Spleen (tissue), 11 donors: ENCODE results near the gene AHRR. TPM values are rescaled to one million over a fixed set of nuclear protein-coding genes. Genes with fewer than 3 reads are reported as not detected.
A peak's percentile ranks its signal among the peaks of the same experiment; 100 is the strongest.

Source experiments
- DNase-seq: peaks from one replicate; pipeline ENCODE4 v3.0.0-alpha.2; 2020
- H3K27ac ChIP-seq, 8 donors: fragments of 200-600 bp; sonication (generic) in 7 of 8; 1 replicate in 4 of 8; 2 replicates in 4 of 8; pipeline versions ENCODE4 v1.5.0 to v1.8.0; 2016 to 2021; ENCODE audit warnings: inconsistent platforms in 4 of 8, mild to moderate bottlenecking in 4 of 8, moderate library complexity in 1 of 8
- H3K27me3 ChIP-seq, 7 donors: fragments of 200-600 bp; sonication (generic) in 6 of 7; replicated peaks in 1 of 7; 1 replicate in 4 of 7; 2 replicates in 3 of 7; pipeline versions ENCODE4 v1.5.0 to v1.8.0; 2016 to 2021; ENCODE audit warnings: inconsistent platforms in 3 of 7, mild to moderate bottlenecking in 1 of 7
- H3K36me3 ChIP-seq, 6 donors: fragments of 200-600 bp; sonication (generic) in 5 of 6; 1 replicate in 4 of 6; 2 replicates in 2 of 6; pipeline versions ENCODE4 v1.5.0 to v1.8.0; 2016 to 2021; ENCODE audit warnings: inconsistent platforms in 2 of 6
- H3K4me1 ChIP-seq, 6 donors: fragments of 200-600 bp; sonication (generic) in 5 of 6; 1 replicate in 3 of 6; 2 replicates in 3 of 6; pipeline versions ENCODE4 v1.5.0 to v1.8.0; 2016 to 2021; ENCODE audit warnings: inconsistent platforms in 3 of 6
- H3K4me3 ChIP-seq, 8 donors: fragments of 200-600 bp; sonication (generic) in 7 of 8; 1 replicate in 4 of 8; 2 replicates in 4 of 8; pipeline versions ENCODE4 v1.5.0 to v1.8.0; 2016 to 2021; ENCODE audit warnings: inconsistent platforms in 4 of 8, mild to moderate bottlenecking in 4 of 8, moderate library complexity in 2 of 8
- H3K9me3 ChIP-seq, 8 donors: fragments of 200-600 bp; sonication (generic) in 7 of 8; 1 replicate in 4 of 8; 2 replicates in 4 of 8; pipeline versions ENCODE4 v1.5.0 to v1.8.0; 2016 to 2021; ENCODE audit warnings: inconsistent platforms in 4 of 8
- POLR2A ChIP-seq, 3 donors: fragments of 450-650 bp; IDR thresholded peaks; one replicate each; pipeline ENCODE4 v1.5.1; 2017; ENCODE audit warnings: antibody characterized with exemption in 3 of 3, mild to moderate bottlenecking in 1 of 3
- POLR2AphosphoS5 ChIP-seq, 3 donors: sonication (generic); formaldehyde crosslinking; IDR thresholded peaks; one replicate each; pipeline ENCODE4 v1.5.1; 2017; ENCODE audit warnings: antibody characterized with exemption in 3 of 3
- WGBS, 5 donors: extraction: QIAGEN DNeasy Blood & Tissue Kit in 3 of 5; methylation state at CpG; one replicate each; pipeline versions ENCODE4 v1.1.5 to v1.1.7; 2013 to 2018; 5-methylcytosine and 5-hydroxymethylcytosine counted together
- intact Hi-C: fragments of 100-400 bp; cut with DNase I; formaldehyde crosslinking; loops from one replicate; pipeline ENCODE4 v1.15.0; 2023; ENCODE audit warnings: low total_unique reads
- polyA plus RNA-seq, 3 donors: library from polyadenylated mRNA; stranded (reverse); fragments of 200-250 nt; gene quantifications; one replicate each; pipeline ENCODE4 v1.2.1, GENCODE V29; 2013
- total RNA-seq, 7 donors: library from RNA; depleted of rRNA in 3 of 7; stranded (reverse); fragments of >200 nt in 3 of 7; fragmentation: NEBNext Ultra II Directional in 4 of 7; extraction: Animal tissue kit (Norgen Biotek cat#: 25700) in 4 of 7; gene quantifications; one replicate each; pipeline versions ENCODE4 v1.1.0 to v1.2.1, GENCODE V29; 2016 to 2021
- TF ChIP-seq, protein P1 (sequence below), 11 experiments: fragments of 200-600 bp in 7 of 11; fragments of 450-650 bp in 4 of 11; sonication (generic) in 4 of 11; IDR thresholded peaks in 8 of 11; conservative IDR thresholded peaks in 3 of 11; 1 replicate in 7 of 11; 2 replicates in 4 of 11; pipeline versions ENCODE4 v1.4.0 to v1.8.0; 2016 to 2021; ENCODE audit warnings: antibody characterized with exemption in 11 of 11, inconsistent platforms in 4 of 11, mild to moderate bottlenecking in 1 of 11
- donor health status: healthy with polysubstance abuse.
- donor health status: DM: no; HTN: no; CAD: no; lungs with moderate emphysema.
- donor health status: DM: no; HTN: no; CAD: no.
- donor health status: Bipolar disorder and iron deficiency.
- donor health status: healthy.
- donor health status: DM: no; HTN: no; CAD: no.
- donor health status: DM: yes; HTN: yes; CAD: no.

Gene AHRR
- total and polyA plus RNA-seq, 10 donors = 0.96 to 28.5 (median 13.2) TPM

DNA sequence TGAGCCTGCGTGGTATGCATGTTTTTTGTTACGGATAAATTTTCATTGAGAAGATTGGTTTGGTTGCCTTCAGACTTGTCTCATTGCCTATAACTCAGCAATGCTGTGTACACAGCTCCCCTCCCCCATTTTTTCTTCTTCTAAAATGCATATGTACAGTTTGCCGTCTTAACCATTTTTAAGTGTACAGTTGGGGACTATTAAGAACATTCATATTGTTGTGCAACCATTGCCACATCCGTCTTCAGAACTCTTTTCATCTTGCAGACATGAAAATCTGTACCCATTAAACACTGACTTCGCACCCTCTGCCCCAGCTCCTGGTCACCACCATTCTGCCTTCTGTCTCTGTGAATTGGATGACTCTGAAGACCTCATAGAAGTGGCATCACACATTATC is 127.6 kb downstream of the AHRR start:
- TF ChIP-seq, protein P1, sequence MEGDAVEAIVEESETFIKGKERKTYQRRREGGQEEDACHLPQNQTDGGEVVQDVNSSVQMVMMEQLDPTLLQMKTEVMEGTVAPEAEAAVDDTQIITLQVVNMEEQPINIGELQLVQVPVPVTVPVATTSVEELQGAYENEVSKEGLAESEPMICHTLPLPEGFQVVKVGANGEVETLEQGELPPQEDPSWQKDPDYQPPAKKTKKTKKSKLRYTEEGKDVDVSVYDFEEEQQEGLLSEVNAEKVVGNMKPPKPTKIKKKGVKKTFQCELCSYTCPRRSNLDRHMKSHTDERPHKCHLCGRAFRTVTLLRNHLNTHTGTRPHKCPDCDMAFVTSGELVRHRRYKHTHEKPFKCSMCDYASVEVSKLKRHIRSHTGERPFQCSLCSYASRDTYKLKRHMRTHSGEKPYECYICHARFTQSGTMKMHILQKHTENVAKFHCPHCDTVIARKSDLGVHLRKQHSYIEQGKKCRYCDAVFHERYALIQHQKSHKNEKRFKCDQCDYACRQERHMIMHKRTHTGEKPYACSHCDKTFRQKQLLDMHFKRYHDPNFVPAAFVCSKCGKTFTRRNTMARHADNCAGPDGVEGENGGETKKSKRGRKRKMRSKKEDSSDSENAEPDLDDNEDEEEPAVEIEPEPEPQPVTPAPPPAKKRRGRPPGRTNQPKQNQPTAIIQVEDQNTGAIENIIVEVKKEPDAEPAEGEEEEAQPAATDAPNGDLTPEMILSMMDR (IDR thresholded peaks at IDR 0.05 in 8 of 11, conservative IDR thresholded peaks at IDR 0.05 in 3 of 11) = no peak
- TF ChIP-seq POLR2AphosphoS5 (IDR thresholded peaks at IDR 0.05) = no peak
- TF ChIP-seq POLR2A (IDR thresholded peaks at IDR 0.05) = no peak
- no peak for DNase-seq
- Histone ChIP-seq H3K27ac (no peak overlapping the region), H3K36me3 (peaks cover 0 to 86% (median 72%) of the 10 kb centered on the region in 6 donors), H3K27me3 (no peaks in the 10 kb centered on the region), H3K4me3 (no peak overlapping the region), H3K9me3 (peaks cover 0 to 27% (median 22%) of the 10 kb centered on the region in 8 donors), H3K4me1 (peaks cover 3 to 68% (median 15%) of the 10 kb centered on the region in 6 donors)
- WGBS, 5 donors = 85 to 94% (median 93%) methylated on average over 5 of the region's 5 CpGs
- intact Hi-C loops = no loop called here

DNA sequence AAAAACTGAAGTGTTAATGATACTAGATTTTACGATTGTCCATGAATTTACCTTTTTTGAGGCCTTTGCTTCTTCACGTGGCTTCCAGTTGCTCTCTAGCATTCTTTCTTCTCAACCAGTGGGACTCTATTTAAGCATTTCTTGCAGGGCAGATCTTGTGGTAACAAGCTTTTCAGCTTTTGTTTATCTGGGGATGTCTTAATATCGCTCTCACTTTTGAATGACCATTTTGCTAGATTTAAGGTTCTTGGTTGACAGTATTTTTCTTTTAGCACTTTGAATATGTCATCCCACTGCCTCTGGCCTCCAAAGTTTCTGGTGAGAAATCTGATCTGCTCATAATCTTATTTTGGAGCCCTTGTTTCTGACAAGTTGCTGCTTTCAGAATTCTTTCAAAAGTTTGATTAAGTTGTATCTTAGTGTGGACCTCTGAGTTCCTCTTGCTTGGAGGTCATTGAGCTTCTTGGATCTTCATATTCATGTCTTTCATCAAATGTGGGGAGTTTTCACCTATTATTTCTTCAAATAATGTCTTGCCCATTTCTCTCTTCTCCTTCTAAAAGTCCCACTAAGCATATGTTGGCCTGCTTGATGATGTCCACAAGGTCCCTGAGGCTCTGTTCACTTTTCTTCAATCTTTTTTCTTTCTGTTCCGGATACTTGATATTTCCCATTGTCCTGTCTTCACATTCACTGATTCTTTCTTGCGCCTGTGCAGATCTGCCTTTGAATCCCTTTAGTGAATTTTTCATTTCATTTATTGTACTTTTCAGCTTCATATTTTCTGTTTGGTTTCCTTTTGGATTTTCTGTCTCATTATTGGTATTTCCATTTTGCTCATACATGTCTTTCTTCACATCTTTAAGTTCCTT is 130.3 kb downstream of the AHRR start:
- 77 to 97% (median 86%) methylated on average over 5 of the region's 5 CpGs for WGBS, 5 donors
- Histone ChIP-seq H3K4me1 (peaks cover 0 to 50% (median 8%) of the 10 kb centered on the region in 6 donors), H3K36me3 (peaks cover 0 to 100% (median 92%) of the 10 kb centered on the region in 6 donors), H3K9me3 (peaks cover 0 to 27% (median 22%) of the 10 kb centered on the region in 8 donors), H3K4me3 (no peak overlapping the region), H3K27me3 (no peaks in the 10 kb centered on the region), H3K27ac (no peak overlapping the region)
- intact Hi-C loops = no loop called here
- TF ChIP-seq POLR2AphosphoS5 (IDR thresholded peaks at IDR 0.05) (no peak), POLR2A (IDR thresholded peaks at IDR 0.05) (no peak)
- TF ChIP-seq, protein P1 (IDR thresholded peaks at IDR 0.05 in 8 of 11, conservative IDR thresholded peaks at IDR 0.05 in 3 of 11) = no peak
- DNase-seq = no peak

DNA sequence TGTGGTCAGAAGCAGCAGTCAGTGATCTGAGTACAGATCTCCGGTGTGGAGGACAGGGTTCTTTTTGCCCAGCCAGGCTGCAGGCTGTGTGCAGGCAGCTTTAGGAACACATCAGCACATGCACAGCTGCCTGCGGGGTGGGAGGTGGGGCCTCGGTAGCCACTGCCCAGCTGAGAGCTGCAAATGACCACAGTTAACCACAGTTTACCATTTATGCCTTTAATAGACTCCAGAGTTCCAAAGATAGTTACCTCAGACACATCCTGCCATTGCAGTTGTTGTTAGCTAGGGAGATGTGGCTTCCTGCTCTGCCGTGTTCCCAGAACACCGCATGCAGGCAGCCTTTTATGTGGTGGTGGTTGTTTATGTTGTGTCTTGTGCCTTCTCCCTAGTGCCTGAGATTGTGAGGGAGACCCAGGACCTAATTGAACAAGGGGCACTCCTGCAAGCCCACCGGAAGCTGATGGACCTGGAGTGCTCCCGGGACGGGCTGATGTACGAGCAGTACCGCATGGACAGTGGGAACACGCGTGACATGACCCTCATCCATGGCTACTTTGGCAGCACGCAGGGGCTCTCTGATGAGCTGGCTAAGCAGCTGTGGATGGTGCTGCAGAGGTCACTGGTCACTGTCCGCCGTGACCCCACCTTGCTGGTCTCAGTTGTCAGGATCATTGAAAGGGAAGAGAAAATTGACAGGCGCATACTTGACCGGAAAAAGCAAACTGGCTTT is 131.6 kb downstream of the AHRR start:
- H3K4me1 ChIP-seq = peaks cover 0 to 36% (median 4%) of the 10 kb centered on the region in 6 donors
- H3K36me3 ChIP-seq = peaks cover 0 to 100% (median 95%) of the 10 kb centered on the region in 6 donors
- H3K27ac ChIP-seq = peak overlapping the region in 1 of 8 donors; percentile 19
- intact Hi-C loops = no loop called here
- peak; percentile 59 for DNase-seq
- TF ChIP-seq, protein P1 (IDR thresholded peaks at IDR 0.05 in 8 of 11, conservative IDR thresholded peaks at IDR 0.05 in 3 of 11) = no peak
- TF ChIP-seq POLR2AphosphoS5 (IDR thresholded peaks at IDR 0.05) (no peak), POLR2A (IDR thresholded peaks at IDR 0.05) (no peak)
- WGBS, 5 donors = 86 to 97% (median 95%) methylated on average over 16 to 17 of the region's 17 CpGs
- no peaks in the 10 kb centered on the region for H3K27me3 ChIP-seq
- peaks cover 0 to 27% (median 22%) of the 10 kb centered on the region in 8 donors for H3K9me3 ChIP-seq
- H3K4me3 ChIP-seq = no peak overlapping the region
